ENCODE measurements around the gene CRYBG1. TPM values are rescaled to one million over a fixed set of nuclear protein-coding genes. Genes with fewer than 3 reads are reported as not detected.

Gene CRYBG1
- total and polyA plus RNA-seq, 2 donors (not counting 3 experiments of a cell fraction or from before 2014, with no cell fraction given) = 4.1 to 30.1 TPM

- FAIRE-seq (no peak), DNase-seq (ENCODE audit: low read depth, low spot score) (no peak)
- no peaks in the 10 kb centered on the region for H3K36me3 ChIP-seq (ENCODE audit: control insufficient read depth in 2 of 2, extremely low read depth in 1 of 2, insufficient read depth in 2 of 2, low read length in 2 of 2)
- ChIA-PET CTCF (interaction anchor here (1.5 to 1.6 kb wide), 2 partner anchors 18 to 108 kb away, joined by 3 to 5 read pairs; no protein-coding TSS in a partner anchor), POLR2A (no interaction called here)
- no peaks in the 10 kb centered on the region for H3K4me1 ChIP-seq (ENCODE audit: control insufficient read depth, extremely low read depth, insufficient read depth, low read length)
- peaks cover 0 to 5% of the 10 kb centered on the region in 2 experiments for H3K27me3 ChIP-seq (ENCODE audit: control insufficient read depth in 2 of 2, insufficient read depth in 2 of 2, low read length in 2 of 2)
- no peaks in the 10 kb centered on the region for H4K20me1 ChIP-seq (replicated peaks; ENCODE audit: control insufficient read depth, extremely low read depth, insufficient read depth, low read length)
- BruUV-seq (replicated peaks) = no TSS peak
- H3K9me3 ChIP-seq (replicated peaks; ENCODE audit: control insufficient read depth, insufficient read depth, low read length) = no peaks in the 10 kb centered on the region
- no peaks in the 10 kb centered on the region for H3K79me2 ChIP-seq (ENCODE audit: control insufficient read depth, insufficient read depth, low read length)
- no peak overlapping the region for H3K9ac ChIP-seq (replicated peaks; ENCODE audit: extremely low read depth, insufficient read depth, low read length)
- TF ChIP-seq GATA2 (IDR thresholded peaks at IDR 0.05; ENCODE audit: insufficient read depth, insufficient read length, low read depth, low read length) = no peak
- TF ChIP-seq POLR2AphosphoS5 (IDR thresholded peaks at IDR 0.05; ENCODE audit: insufficient read depth, low read depth, low read length) = no peak
- no peak for TF ChIP-seq MYC (IDR thresholded peaks at IDR 0.05; ENCODE audit: low read depth, low read length)
- no peak for TF ChIP-seq POLR2A (IDR thresholded peaks at IDR 0.05; ENCODE audit: low read depth, low read length)
- TF ChIP-seq EZH2 (IDR thresholded peaks at IDR 0.05; ENCODE audit: borderline replicate concordance, low read depth, low read length, severe bottlenecking) = no peak
- no peak for TF ChIP-seq FOS (IDR thresholded peaks at IDR 0.05; ENCODE audit: borderline replicate concordance, insufficient read depth, low read length)
- TF ChIP-seq JUN (IDR thresholded peaks at IDR 0.05; ENCODE audit: borderline replicate concordance, insufficient read depth, insufficient read length, low read depth) = no peak
- no peak for TF ChIP-seq MAX (IDR thresholded peaks at IDR 0.05; ENCODE audit: insufficient read depth, insufficient read length)
- no peak for TF ChIP-seq CTCF (IDR thresholded peaks at IDR 0.05; ENCODE audit: extremely low read depth in 1 of 2, insufficient read depth in 1 of 2, low read depth in 1 of 2, low read length in 2 of 2)
- H3K4me3 ChIP-seq (replicated peaks in 1 of 3; ENCODE audit: insufficient read depth in 1 of 3, low read depth in 1 of 3, low read length in 3 of 3) = no peak overlapping the region
- H3K27ac ChIP-seq (ENCODE audit: insufficient read depth, low read depth, low read length) = no peak overlapping the region
- dilution Hi-C loops (cut with MboI; ENCODE audit: extremely low pct_ligation_motif_present, low sequenced_read_pairs) (no loop called here), intact Hi-C loops (cut with micrococcal nuclease) (no loop called here)
- H2AFZ ChIP-seq (ENCODE audit: low read depth, low read length) = no peak overlapping the region
- no peak overlapping the region for H3K4me2 ChIP-seq (ENCODE audit: insufficient read depth, low read length)
- H3K9me1 ChIP-seq (replicated peaks; ENCODE audit: control insufficient read depth, extremely low read depth, insufficient read depth, low read length) = no peaks in the 10 kb centered on the region
These were observed 97.8 kb downstream of the CRYBG1 start for GRCh38 chr6:106458021-106458986.
